Loucy (cell line): Measurements from ENCODE around the gene FSD1L.

Experiments used
- EZH2phosphoT487 ChIP-seq: fragments of 200-600 bp; IDR thresholded peaks from 2 replicates; pipeline ENCODE4 v1.6.1; 2018; ENCODE audit warnings: antibody characterized with exemption, mild to moderate bottlenecking, moderate library complexity, borderline replicate concordance
- TF ChIP-seq, protein P1 (sequence below): fragments of 200-600 bp; sonication (generic); conservative IDR thresholded peaks from 2 replicates; pipeline ENCODE4 v1.5.1; 2014; ENCODE audit warnings: mild to moderate bottlenecking, antibody characterized with exemption, low read length

DNA sequence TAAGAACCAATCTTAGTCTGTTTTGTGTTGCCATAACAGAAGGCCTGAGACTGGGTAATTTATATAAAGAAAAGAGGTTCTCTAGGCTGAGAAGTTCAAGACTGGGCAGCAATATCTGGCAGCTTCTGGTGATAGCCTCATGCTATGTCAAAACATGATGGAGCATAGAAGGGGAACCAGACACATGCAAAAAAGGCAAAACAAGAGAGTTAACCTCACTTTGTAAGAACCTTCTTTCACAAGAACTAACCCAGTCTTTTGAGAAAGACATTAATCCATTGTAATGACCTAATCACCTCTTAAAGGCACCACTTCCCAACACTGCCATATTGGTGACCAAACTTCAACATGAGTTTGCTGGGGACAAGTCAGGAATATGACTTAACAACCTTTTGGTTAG is 37.3 kb downstream of the FSD1L start:
- TF ChIP-seq, protein P1, sequence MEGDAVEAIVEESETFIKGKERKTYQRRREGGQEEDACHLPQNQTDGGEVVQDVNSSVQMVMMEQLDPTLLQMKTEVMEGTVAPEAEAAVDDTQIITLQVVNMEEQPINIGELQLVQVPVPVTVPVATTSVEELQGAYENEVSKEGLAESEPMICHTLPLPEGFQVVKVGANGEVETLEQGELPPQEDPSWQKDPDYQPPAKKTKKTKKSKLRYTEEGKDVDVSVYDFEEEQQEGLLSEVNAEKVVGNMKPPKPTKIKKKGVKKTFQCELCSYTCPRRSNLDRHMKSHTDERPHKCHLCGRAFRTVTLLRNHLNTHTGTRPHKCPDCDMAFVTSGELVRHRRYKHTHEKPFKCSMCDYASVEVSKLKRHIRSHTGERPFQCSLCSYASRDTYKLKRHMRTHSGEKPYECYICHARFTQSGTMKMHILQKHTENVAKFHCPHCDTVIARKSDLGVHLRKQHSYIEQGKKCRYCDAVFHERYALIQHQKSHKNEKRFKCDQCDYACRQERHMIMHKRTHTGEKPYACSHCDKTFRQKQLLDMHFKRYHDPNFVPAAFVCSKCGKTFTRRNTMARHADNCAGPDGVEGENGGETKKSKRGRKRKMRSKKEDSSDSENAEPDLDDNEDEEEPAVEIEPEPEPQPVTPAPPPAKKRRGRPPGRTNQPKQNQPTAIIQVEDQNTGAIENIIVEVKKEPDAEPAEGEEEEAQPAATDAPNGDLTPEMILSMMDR: no peak
- no peak for TF ChIP-seq EZH2phosphoT487
